Measurements from ENCODE around the gene FYB2.

DNA sequence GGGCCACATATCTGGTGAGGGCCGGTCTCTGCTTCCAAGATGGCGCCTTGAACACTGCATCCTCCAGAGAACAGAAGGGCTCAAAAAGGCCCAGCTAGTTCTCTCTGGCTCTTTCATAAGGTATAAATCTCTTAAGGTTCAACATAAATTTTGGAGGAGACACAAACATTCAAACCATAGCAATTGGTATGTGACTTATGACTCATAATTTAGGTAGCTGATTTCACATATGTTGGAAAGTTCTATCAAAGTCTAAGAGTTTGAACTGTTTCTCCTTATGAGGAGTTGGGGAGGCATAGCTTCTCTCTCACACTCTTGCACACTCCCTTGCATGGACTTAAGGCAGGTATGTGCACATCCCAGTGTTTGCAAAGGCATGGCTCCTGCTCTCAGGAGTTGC is 5.1 kb upstream of the FYB2 start:
- TF ChIP-seq, protein P1, sequence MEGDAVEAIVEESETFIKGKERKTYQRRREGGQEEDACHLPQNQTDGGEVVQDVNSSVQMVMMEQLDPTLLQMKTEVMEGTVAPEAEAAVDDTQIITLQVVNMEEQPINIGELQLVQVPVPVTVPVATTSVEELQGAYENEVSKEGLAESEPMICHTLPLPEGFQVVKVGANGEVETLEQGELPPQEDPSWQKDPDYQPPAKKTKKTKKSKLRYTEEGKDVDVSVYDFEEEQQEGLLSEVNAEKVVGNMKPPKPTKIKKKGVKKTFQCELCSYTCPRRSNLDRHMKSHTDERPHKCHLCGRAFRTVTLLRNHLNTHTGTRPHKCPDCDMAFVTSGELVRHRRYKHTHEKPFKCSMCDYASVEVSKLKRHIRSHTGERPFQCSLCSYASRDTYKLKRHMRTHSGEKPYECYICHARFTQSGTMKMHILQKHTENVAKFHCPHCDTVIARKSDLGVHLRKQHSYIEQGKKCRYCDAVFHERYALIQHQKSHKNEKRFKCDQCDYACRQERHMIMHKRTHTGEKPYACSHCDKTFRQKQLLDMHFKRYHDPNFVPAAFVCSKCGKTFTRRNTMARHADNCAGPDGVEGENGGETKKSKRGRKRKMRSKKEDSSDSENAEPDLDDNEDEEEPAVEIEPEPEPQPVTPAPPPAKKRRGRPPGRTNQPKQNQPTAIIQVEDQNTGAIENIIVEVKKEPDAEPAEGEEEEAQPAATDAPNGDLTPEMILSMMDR (IDR thresholded peaks at IDR 0.05; ENCODE audit: insufficient read depth, low read length, poor library complexity, severe bottlenecking) = no peak
- TF ChIP-seq EZH2phosphoT487 (conservative IDR thresholded peaks at IDR 0.05; ENCODE audit: low read length) = no peak

All from SU-DHL-6 (cell line).